HPDE6-E6E7 (cell line): ENCODE measurements around the gene TRAF3IP1.
A peak's percentile ranks its signal among the peaks of the same experiment; 100 is the strongest.

Experiments
- DNase-seq: peaks from one replicate; pipeline ENCODE4 v3.0.0; 2011; ENCODE audit warnings: missing footprints; ENCODE audit errors: extremely low spot score

The TRAF3IP1 gene

GRCh38 chr2:238408615-238409340, 88.5 kb downstream of the TRAF3IP1 start:
- no peak for DNase-seq

GRCh38 chr2:238409341-238410199, 89.3 kb downstream of the TRAF3IP1 start:
- no peak for DNase-seq

- no peak for DNase-seq
Measured at GRCh38 chr2:238412067-238412767, 91.9 kb downstream of the TRAF3IP1 start.

- no peak for DNase-seq
Measured at GRCh38 chr2:238413368-238413767, 93.0 kb downstream of the TRAF3IP1 start.

- DNase-seq: no peak
Measured at GRCh38 chr2:238415036-238415764, 94.9 kb downstream of the TRAF3IP1 start.

GRCh38 chr2:238415893-238416292, 95.6 kb downstream of the TRAF3IP1 start:
- DNase-seq: no peak

- DNase-seq: no peak
Measured at GRCh38 chr2:238418196-238418998, 98.1 kb downstream of the TRAF3IP1 start.

- no peak for DNase-seq
Measured at GRCh38 chr2:238418999-238419546, 98.8 kb downstream of the TRAF3IP1 start.

- DNase-seq: no peak
Measured at GRCh38 chr2:238420442-238420841, 100.1 kb downstream of the TRAF3IP1 start.

- DNase-seq: no peak
Measured at GRCh38 chr2:238420878-238421694, 100.8 kb downstream of the TRAF3IP1 start.

GRCh38 chr2:238421695-238422035, 101.3 kb downstream of the TRAF3IP1 start:
- no peak for DNase-seq

GRCh38 chr2:238422285-238422684, 102.0 kb downstream of the TRAF3IP1 start:
- DNase-seq: no peak

- DNase-seq: no peak
Measured at GRCh38 chr2:238422940-238423339, 102.6 kb downstream of the TRAF3IP1 start.

GRCh38 chr2:238423561-238424312, 103.4 kb downstream of the TRAF3IP1 start:
- DNase-seq: no peak

GRCh38 chr2:238424313-238424700, 104.0 kb downstream of the TRAF3IP1 start:
- DNase-seq: no peak

- no peak for DNase-seq
Measured at GRCh38 chr2:238425505-238425978, 105.2 kb downstream of the TRAF3IP1 start.

- peak; percentile 21 for DNase-seq
Measured at GRCh38 chr2:238425979-238426567, 105.8 kb downstream of the TRAF3IP1 start.
